ENCODE measurements around the gene LPAR2.

DNA sequence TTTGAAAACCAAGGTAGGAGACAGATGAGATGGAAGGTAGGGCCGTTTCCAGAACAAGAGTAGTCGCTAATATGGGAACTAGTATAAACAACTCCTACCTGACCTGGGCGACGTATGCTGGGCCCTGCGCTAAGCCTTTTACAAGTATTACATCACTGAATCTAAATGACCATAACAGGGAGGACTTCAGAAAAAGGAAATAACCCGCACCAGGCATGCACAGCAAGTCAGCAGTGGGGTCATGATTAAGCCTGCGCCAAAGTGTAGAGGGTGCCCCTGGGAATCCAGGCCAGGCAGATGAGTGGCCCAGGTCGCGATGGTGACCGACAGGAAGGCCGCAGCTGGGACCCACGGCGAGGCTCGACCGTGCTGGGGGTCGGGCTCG is 34.8 kb upstream of the LPAR2 start:
- TF ChIP-seq EZH2 (IDR thresholded peaks at IDR 0.05; ENCODE audit: low read length) (no peak), CTCF (optimal IDR thresholded peaks at IDR 0.05 in 1 of 3, IDR thresholded peaks at IDR 0.05 in 1 of 3, conservative IDR thresholded peaks at IDR 0.05 in 1 of 3; ENCODE audit: extremely low read depth in 1 of 3, insufficient read depth in 2 of 3, low read length in 3 of 3) (no peak)

Measured in keratinocyte (primary cell).